ENCODE results near the gene GBP5.
"Not testable (repeated sequence)": the region's sequence is repeated elsewhere in the genome, so short reads cannot be mapped to it uniquely, and the experiment has no call there.

Gene GBP5

DNA sequence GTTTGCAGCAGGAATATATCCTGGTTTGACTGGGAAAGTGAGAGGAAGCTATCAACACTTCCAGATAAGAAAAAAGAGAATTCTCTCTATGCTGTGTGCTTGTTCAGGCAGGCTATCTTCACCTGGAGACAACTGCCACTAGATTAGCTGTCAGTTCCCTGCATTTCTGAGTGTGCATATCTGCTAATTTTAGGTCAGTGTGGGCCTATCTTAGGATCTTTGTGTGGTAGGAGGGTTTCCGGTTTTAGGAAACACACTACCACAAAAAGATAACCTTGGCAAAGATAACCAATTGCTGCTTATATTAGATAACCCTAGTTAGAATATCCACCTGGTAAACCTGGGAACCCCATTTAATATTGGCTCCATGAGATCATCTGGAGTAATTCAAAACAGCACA lies 22.5 kb upstream of the GBP5 start:
- no peak for DNase-seq
- Mint-ChIP-seq H3K4me1 (peaks cover 41% of the 10 kb centered on the region), H3K27me3 (no peaks in the 10 kb centered on the region), H3K9me3 (peaks cover 23% of the 10 kb centered on the region), H3K27ac (no peak overlapping the region), H3K36me3 (ENCODE audit: low read depth) (peaks cover 13% of the 10 kb centered on the region), H3K4me3 (no peak overlapping the region)
- no peak for ATAC-seq

DNA sequence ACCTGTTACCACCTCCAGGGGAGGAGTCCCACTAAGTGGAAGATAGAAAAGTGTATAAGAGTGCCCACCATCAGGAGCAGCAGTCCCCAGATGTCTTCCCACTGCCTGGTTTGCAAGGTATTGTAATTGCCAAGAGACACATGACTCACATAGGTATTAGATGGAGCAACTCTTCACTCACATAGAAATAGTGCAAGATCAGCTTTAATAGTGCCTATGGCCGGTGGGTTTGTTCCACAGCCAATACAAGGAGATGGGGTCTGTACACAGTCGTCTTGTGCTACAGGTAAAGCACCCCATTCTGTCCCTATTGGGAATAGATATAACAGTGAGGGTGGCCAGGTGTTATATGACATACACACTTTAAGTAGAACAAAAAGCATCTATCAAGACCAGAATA lies 18.6 kb upstream of the GBP5 start:
- Mint-ChIP-seq H3K9me3 (peaks cover 28% of the 10 kb centered on the region), H3K36me3 (ENCODE audit: low read depth) (peaks cover 15% of the 10 kb centered on the region), H3K4me3 (no peak overlapping the region), H3K4me1 (peaks cover 48% of the 10 kb centered on the region), H3K27ac (no peak overlapping the region), H3K27me3 (no peaks in the 10 kb centered on the region)
- ATAC-seq (no peak), DNase-seq (no peak)

DNA sequence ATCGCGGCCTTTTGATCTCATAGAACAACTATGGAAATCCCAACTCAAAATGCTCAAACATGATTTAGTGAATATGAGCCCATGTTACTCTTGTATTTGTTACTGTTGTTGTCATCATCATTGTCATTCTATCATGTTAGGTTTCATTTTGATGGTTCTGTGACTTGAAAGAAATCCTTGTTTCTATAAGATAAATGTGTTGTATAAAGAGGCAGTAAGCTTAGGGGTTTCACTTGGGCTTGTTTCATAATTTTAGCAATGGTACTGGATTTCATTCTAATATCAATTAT lies 15.3 kb upstream of the GBP5 start:
- peak overlapping the region; percentile 61 for H3K27ac Mint-ChIP-seq

DNA sequence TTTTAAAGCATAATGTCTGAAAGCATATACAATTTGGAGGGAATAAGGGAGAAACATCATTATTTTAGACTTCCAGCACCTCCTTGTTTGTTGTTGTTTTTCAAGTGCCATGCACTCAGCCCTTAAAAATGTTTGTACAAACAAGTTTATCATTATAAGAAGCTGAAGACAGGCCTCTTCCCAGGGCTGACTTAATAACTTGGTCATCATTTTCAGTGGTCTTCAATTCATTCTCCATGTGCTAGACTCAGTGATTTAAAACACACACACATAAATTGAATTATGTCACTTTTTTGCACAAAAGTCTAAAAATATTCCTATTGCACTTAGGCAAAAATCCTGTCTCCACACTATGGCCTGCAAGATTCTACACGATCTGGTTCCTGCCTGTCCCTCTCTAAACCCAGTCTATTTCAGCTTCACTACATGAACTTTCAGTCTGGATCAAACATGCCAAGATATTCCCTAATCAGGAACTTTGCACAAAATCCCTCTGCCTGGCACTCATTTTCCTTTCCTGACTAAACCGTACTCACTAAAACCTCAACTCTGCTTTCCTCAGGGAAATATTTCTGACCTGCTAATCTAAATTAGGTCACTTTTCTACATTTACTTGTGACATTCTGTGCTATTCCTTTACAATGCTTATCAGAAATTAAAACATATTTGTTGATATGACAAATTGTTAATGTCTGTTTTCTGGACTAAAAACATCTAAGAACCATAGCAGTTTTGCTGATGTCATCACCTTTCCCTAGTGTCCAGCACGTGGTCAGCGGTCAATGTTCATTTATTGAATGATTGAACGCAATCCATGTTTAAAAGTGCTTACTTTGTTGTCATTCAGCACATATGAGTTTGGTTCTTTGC lies 14.8 kb upstream of the GBP5 start:
- H3K4me3 Mint-ChIP-seq = peak overlapping the region; percentile 32
- H3K27me3 Mint-ChIP-seq = no peaks in the 10 kb centered on the region
- H3K36me3 Mint-ChIP-seq (ENCODE audit: low read depth) = peaks cover 14% of the 10 kb centered on the region
- H3K27ac Mint-ChIP-seq = peak overlapping the region; percentile 61
- DNase-seq (no peak), ATAC-seq (no peak)
- H3K9me3 Mint-ChIP-seq = peaks cover 21% of the 10 kb centered on the region
- peaks cover 56% of the 10 kb centered on the region for H3K4me1 Mint-ChIP-seq

More for the DNA sequence above, 15.3 kb upstream of the GBP5 start:
- peaks cover 27% of the 10 kb centered on the region for H3K9me3 Mint-ChIP-seq
- DNase-seq = no peak
- peaks cover 56% of the 10 kb centered on the region for H3K4me1 Mint-ChIP-seq
- H3K4me3 Mint-ChIP-seq = peak overlapping the region; percentile 32
- peaks cover 18% of the 10 kb centered on the region for H3K36me3 Mint-ChIP-seq (ENCODE audit: low read depth)
- no peak for ATAC-seq
- H3K27me3 Mint-ChIP-seq = no peaks in the 10 kb centered on the region

DNA sequence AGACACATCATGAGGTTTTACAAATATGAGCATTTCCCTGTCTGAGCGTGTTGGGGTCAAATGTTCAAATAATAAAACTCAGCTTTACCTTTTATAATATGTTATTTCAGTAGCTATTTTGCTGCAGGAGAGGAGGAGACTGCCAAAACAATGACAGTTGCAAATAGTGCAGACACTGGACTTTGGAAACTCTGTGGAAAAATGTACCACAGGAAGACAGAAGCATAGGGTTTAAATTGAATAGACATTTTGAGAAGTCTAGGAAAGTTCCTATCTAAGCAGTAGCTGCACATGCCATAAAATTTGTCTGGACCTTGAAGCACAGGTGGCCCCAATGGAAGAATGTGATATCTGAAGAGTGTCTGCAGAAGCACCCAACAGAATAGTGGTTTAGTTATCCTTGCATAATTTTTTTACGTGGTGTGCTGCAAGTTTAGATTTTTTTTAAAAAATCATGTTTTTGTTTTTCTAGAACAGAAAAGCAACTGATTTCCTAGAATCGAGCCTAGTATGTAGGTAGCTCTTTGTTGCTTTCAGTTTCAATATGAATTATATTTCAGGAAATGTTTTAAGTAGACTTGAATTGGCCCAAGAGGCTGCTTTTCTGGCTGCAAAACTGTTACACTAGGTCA lies 14.0 kb upstream of the GBP5 start:
- peak overlapping the region; percentile 52 for H3K4me3 Mint-ChIP-seq
- H3K27ac Mint-ChIP-seq = peak overlapping the region; percentile 61
- peak; percentile 63 for ATAC-seq
- peaks cover 12% of the 10 kb centered on the region for H3K36me3 Mint-ChIP-seq (ENCODE audit: low read depth)
- H3K27me3 Mint-ChIP-seq = no peaks in the 10 kb centered on the region
- peaks cover 64% of the 10 kb centered on the region for H3K4me1 Mint-ChIP-seq
- H3K9me3 Mint-ChIP-seq = peaks cover 17% of the 10 kb centered on the region
- no peak for DNase-seq

DNA sequence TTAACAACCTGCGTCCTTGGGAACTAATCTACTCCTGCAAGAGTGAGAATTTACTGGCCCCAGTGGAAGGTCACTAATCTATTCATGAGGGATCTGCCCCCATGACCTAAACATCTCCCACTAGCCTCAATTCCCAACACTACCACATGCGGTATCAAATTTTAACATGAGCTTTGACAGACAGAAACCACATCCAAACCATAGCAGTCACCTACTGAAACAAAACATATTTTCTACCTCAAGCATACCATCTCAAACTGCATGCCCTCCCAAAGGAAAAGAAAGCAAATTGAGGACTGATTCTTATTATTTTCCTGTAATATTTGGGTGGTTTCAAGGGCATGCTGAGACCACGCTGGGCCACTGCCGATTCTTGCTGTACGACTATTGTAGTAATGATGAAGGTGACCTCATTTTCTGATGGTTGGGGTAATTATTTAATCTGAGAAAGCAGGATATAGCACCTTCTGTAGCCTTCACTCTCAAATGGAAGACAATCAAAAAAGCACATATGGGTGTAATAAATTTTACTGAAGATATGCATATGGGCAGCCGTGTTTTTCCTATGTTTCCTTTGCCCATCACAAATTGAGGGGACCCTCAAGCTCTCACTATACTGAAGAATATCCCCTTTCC lies 13.2 kb upstream of the GBP5 start:
- Mint-ChIP-seq H3K4me1 (peaks cover 71% of the 10 kb centered on the region), H3K27me3 (no peaks in the 10 kb centered on the region), H3K27ac (peak overlapping the region; percentile 61), H3K9me3 (peaks cover 17% of the 10 kb centered on the region), H3K36me3 (ENCODE audit: low read depth) (peaks cover 12% of the 10 kb centered on the region), H3K4me3 (peak overlapping the region; percentile 12)
- DNase-seq = no peak
- peak; percentile 34 for ATAC-seq

DNA sequence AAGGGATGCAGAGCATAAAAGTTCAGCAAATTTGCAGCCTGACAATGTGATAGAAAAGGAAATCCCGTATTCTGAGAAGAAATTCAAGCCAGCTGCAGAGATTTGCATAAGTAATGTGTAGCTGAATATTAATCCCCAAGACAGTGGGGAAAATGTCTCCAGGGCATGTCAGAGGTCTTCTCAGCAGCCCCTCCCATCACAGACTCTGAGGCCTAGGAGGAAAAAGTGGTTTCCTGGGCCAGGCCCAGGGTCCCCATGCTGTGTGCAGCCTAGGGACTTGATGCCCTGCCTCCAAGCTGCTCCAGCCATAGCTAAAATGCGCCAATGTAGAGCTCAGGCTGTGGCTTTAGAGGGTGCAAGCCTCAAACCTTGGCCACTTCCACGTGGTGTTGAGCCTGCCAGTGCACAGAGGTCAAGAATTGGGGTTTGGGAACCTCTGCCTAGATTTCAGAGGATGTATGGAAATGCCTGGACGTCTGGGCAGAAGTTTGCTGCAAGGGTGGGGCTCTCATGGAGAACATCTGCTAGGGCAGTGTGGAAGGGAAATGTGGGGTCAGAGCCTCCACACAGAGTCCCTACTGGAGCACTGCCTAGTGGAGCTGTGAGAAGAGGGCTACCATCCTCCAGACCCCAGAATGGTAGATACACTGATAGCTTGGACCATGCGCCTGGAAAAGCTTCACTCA lies 11.6 kb upstream of the GBP5 start:
- H3K27ac Mint-ChIP-seq, H3K4me3 Mint-ChIP-seq, ATAC-seq, DNase-seq, H3K27me3 Mint-ChIP-seq: not testable (repeated sequence)
- Mint-ChIP-seq H3K36me3 (ENCODE audit: low read depth) (peaks cover 12% of the 10 kb centered on the region), H3K4me1 (peaks cover 81% of the 10 kb centered on the region), H3K9me3 (peaks cover 16% of the 10 kb centered on the region)

DNA sequence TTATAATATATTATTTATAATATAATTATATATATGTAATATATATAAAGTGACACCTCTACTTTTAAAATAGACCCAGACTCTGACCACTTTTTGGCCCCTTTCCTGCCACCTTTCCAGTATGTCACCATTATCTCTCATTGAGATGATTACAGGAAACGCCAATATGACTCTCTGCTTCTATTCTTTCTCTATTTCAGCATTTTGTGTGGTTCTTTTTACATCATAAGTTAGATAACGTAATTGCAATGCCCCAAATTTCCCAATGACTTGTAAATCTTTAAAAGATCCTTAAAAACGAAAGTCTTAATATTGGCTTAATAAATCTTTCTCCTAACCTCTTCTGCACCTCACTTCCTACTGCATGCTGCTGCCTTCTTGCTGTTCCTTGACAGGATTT lies 8.1 kb upstream of the GBP5 start:
- peak overlapping the region; percentile 28 for H3K27ac Mint-ChIP-seq
- peaks cover 81% of the 10 kb centered on the region for H3K4me1 Mint-ChIP-seq
- no peaks in the 10 kb centered on the region for H3K27me3 Mint-ChIP-seq
- DNase-seq (no peak), ATAC-seq (no peak)
- no peak overlapping the region for H3K4me3 Mint-ChIP-seq
- peaks cover 12% of the 10 kb centered on the region for H3K9me3 Mint-ChIP-seq
- peaks cover 10% of the 10 kb centered on the region for H3K36me3 Mint-ChIP-seq (ENCODE audit: low read depth)

DNA sequence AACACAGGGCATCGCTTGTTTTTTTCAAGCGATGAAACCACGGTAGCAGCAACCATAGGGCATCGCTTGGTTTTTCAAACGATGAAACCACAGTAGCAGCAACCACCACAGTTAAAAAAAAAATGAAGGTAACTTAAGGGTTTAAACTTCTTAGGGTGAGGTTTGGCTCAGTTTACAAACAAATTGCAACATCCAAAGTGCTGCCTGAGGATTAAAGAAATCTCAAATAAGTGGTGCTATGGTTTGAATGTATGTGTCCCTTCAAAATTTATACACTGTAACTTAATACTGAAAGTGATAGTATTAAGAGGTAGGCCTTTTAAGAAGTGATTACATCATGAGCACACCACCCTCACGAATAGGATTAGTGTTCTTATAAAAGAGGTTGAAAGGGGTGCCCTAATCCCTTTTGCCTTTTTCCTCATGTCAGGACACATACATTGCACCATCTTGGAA lies 6.4 kb upstream of the GBP5 start:
- Mint-ChIP-seq H3K27ac (peak overlapping the region; percentile 88), H3K27me3 (no peaks in the 10 kb centered on the region), H3K4me3 (peak overlapping the region; percentile 39), H3K4me1 (peaks cover 83% of the 10 kb centered on the region), H3K9me3 (peaks cover 4% of the 10 kb centered on the region), H3K36me3 (ENCODE audit: low read depth) (peaks cover 4% of the 10 kb centered on the region)
- DNase-seq = no peak
- peak; percentile 46 for ATAC-seq

DNA sequence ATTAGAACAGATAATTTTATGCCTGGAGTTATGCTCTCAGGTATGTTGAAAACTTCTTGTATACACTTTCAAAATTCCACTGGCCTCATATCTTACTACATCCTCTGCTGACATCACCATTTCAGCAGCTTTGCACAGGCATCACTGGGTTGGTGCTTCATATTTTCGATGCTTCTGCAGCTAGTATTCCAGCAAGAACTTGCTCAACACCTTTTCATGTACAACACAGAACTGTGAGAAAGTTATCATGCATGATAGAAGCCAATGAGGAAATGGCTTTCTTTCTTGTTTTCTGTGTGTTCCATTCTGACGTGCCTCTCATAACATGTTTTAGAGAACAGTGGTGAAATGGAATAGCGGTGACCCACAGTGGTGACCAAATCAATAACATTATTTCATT lies 5.1 kb upstream of the GBP5 start:
- Mint-ChIP-seq H3K27me3 (no peaks in the 10 kb centered on the region), H3K27ac (peak overlapping the region; percentile 88), H3K9me3 (peaks cover 4% of the 10 kb centered on the region), H3K36me3 (ENCODE audit: low read depth) (peaks cover 3% of the 10 kb centered on the region), H3K4me1 (peaks cover 85% of the 10 kb centered on the region), H3K4me3 (peak overlapping the region; percentile 9)
- no peak for ATAC-seq
- no peak for DNase-seq

DNA sequence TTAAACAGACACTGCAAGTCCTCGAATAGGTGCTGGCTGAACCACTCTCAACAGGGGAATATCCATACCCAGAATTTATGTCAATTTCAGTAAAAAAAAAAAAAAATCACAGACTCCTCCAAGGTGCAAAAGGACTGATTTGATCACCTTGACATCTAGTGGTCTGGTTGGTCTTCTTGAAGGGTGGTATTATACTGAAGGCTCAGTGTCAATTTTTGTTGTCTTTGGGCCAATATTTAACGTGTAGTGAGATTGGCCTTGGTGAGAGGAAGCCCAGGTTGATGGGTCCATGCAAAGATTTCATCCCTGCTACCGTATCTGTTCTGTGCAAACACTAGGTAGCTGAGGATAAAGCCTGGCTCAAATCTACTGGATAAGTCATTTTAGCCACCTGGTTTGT lies 4.0 kb upstream of the GBP5 start:
- peaks cover 3% of the 10 kb centered on the region for H3K36me3 Mint-ChIP-seq (ENCODE audit: low read depth)
- DNase-seq = no peak
- H3K27ac Mint-ChIP-seq = peak overlapping the region; percentile 95
- ATAC-seq = no peak
- H3K27me3 Mint-ChIP-seq = no peaks in the 10 kb centered on the region
- peaks cover 86% of the 10 kb centered on the region for H3K4me1 Mint-ChIP-seq
- H3K4me3 Mint-ChIP-seq = no peak overlapping the region
- H3K9me3 Mint-ChIP-seq = peaks cover 4% of the 10 kb centered on the region

DNA sequence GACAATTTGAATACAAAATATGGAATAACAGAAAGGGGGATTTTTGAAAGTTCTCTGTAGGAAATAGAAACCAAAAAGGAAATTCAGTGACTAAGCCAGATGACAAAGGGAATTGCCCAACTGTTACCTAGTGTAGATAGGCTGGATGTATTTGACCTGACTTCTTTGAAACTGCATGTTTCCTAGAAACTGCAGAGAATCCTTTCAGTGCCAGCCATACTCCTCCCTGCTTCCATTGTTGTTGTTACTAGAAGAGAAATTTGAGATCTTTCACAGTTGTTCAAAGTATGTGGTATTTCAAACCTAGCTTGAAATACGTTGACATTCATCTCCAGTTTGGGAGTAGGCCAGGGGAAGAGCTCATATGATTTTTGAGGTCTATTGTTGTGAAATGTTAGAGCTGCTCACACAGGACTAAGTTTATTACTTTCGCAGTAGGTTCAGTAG lies 1.8 kb upstream of the GBP5 start:
- H3K36me3 Mint-ChIP-seq (ENCODE audit: low read depth) = peaks cover 15% of the 10 kb centered on the region
- peak overlapping the region; percentile 95 for H3K27ac Mint-ChIP-seq
- DNase-seq = no peak
- peaks cover 4% of the 10 kb centered on the region for H3K9me3 Mint-ChIP-seq
- peak; percentile 72 for ATAC-seq
- peaks cover 86% of the 10 kb centered on the region for H3K4me1 Mint-ChIP-seq
- H3K4me3 Mint-ChIP-seq = peak overlapping the region; percentile 78
- no peaks in the 10 kb centered on the region for H3K27me3 Mint-ChIP-seq

DNA sequence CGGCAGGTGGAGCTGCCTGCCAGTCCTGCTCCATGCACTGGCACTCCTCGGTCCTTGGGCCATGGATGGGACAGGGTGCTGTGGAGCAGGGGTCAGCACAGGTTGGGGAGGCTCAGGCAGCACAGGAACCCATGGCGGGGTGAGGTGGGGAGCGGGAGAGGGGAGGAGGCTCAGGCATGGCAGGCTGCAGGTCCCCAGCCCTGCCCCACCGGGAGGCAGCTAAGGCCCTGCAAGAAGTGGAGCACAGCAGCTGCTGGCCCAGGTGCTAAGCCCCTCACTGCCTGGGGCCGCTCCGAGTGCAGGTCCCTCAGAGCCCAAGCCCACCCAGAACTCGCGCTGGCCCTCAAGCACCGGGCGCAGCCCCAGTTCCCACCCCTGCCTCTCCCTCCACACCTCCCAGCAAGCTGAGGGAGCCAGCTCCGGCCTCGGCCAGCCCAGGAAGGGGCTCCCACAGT lies 691 bp upstream of the GBP5 start:
- H3K27me3 Mint-ChIP-seq = no peaks in the 10 kb centered on the region
- H3K4me1 Mint-ChIP-seq = peaks cover 83% of the 10 kb centered on the region
- H3K4me3 Mint-ChIP-seq = peak overlapping the region; percentile 98
- H3K27ac Mint-ChIP-seq = peak overlapping the region; percentile 96
- DNase-seq = no peak
- peaks cover 4% of the 10 kb centered on the region for H3K9me3 Mint-ChIP-seq
- H3K36me3 Mint-ChIP-seq (ENCODE audit: low read depth) = peaks cover 22% of the 10 kb centered on the region
- ATAC-seq = no peak

DNA sequence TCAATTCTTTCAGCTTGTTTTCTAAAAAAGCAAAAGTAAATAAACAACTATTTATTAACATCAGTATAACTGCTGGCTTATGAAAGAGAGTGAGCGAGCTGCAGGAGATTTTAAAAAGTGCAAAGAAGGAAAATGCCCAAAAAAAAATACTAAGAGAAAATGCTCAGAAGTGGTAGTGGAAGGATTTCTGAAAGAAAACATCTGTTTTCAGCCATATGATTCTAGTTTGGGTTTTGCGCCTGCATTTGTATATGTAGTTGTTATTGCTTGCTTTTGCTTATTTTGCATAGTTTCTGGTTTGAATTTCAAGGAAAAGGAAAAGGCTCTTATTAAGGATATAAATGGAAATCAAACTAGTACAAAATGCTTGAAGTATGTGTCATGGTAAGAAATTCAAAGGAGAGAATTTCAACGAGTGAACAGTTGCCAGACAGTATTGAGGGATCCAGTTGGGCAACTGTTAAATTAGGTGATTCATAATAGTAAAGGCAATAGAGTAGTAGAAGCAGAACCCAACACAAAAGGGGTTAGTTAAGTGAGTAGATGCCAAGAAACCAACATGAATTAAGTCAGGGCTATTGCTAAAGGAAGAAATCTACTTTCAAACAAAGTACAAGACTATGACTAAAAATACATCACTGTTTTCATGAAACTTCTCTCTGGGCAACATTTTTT lies 1.2 kb downstream of the GBP5 start:
- Mint-ChIP-seq H3K9me3 (peaks cover 4% of the 10 kb centered on the region), H3K36me3 (ENCODE audit: low read depth) (peaks cover 39% of the 10 kb centered on the region), H3K27me3 (no peaks in the 10 kb centered on the region), H3K27ac (peak overlapping the region; percentile 96), H3K4me1 (peaks cover 79% of the 10 kb centered on the region), H3K4me3 (peak overlapping the region; percentile 98)
- DNase-seq = no peak
- no peak for ATAC-seq
